Mesenchymal stem cell (in vitro differentiated cells and primary cell): ENCODE measurements around the gene TMEM117.

ENCODE experiments used
- DNase-seq: peaks from one replicate; pipeline ENCODE4 v3.0.0-alpha.2; 2013
- H2AFZ ChIP-seq: one replicate; pipeline ENCODE4 v1.6.1; 2013; ENCODE audit warnings: low read depth, mild to moderate bottlenecking, control low read depth, inconsistent platforms, low read length, moderate library complexity
- H2AK5ac ChIP-seq: 2 replicates; pipeline ENCODE4 v1.6.1; 2013; ENCODE audit warnings: low read length, moderate library complexity, mild to moderate bottlenecking, inconsistent platforms; ENCODE audit not compliant: severe bottlenecking
- H2BK120ac ChIP-seq: one replicate; pipeline ENCODE4 v1.6.1; 2013; ENCODE audit warnings: low read depth, mild to moderate bottlenecking, inconsistent platforms, low read length, moderate library complexity
- H2BK12ac ChIP-seq, 2 experiments: one replicate each; pipeline ENCODE4 v1.6.1; 2013; ENCODE audit warnings: inconsistent platforms in 2 of 2, low read length in 2 of 2, mild to moderate bottlenecking in 2 of 2, moderate library complexity in 2 of 2, control low read depth in 1 of 2
- H2BK15ac ChIP-seq: one replicate; pipeline ENCODE4 v1.6.1; 2013; ENCODE audit warnings: mild to moderate bottlenecking, low read depth, inconsistent platforms; ENCODE audit not compliant: poor library complexity, severe bottlenecking
- H2BK5ac ChIP-seq: 2 replicates; pipeline ENCODE4 v1.6.1; 2013; ENCODE audit warnings: low read depth, mild to moderate bottlenecking, low read length, control low read depth, inconsistent platforms; ENCODE audit not compliant: poor library complexity, severe bottlenecking
- H3K14ac ChIP-seq, 2 experiments: one replicate each; pipeline ENCODE4 v1.6.1; 2013; ENCODE audit warnings: inconsistent platforms in 2 of 2, low read length in 2 of 2, control low read depth in 1 of 2, mild to moderate bottlenecking in 1 of 2, moderate library complexity in 1 of 2
- H3K18ac ChIP-seq, 2 experiments: one replicate each; pipeline ENCODE4 v1.6.1; 2013; ENCODE audit warnings: inconsistent platforms in 2 of 2, low read length in 2 of 2, control low read depth in 1 of 2, low read depth in 1 of 2, mild to moderate bottlenecking in 1 of 2
- H3K23ac ChIP-seq, 2 experiments: one replicate each; pipeline ENCODE4 v1.6.1; 2013; ENCODE audit warnings: inconsistent platforms in 2 of 2, low read length in 2 of 2, mild to moderate bottlenecking in 2 of 2, moderate library complexity in 2 of 2, control low read depth in 1 of 2
- H3K27ac ChIP-seq: 2 replicates; pipeline ENCODE4 v1.5.1; 2013; ENCODE audit warnings: mild to moderate bottlenecking, moderate library complexity, low read length, control low read depth, inconsistent platforms; ENCODE audit not compliant: poor library complexity, severe bottlenecking
- H3K27me3 ChIP-seq, 2 experiments: 2 replicates each; pipeline versions ENCODE4 v1.6.1 to v1.7.0; 2013; ENCODE audit warnings: low read length in 2 of 2, mild to moderate bottlenecking in 2 of 2, moderate library complexity in 2 of 2, control low read depth in 1 of 2, inconsistent platforms in 1 of 2; ENCODE audit not compliant: control insufficient read depth in 1 of 2, insufficient read depth in 1 of 2
- H3K36me3 ChIP-seq, 2 experiments: 2 replicates each; pipeline versions ENCODE4 v1.6.1 to v1.7.0; 2013; ENCODE audit warnings: low read length in 2 of 2, control low read depth in 1 of 2, inconsistent platforms in 1 of 2, low read depth in 1 of 2, mild to moderate bottlenecking in 1 of 2; ENCODE audit not compliant: insufficient read depth in 2 of 2, control insufficient read depth in 1 of 2
- H3K4ac ChIP-seq, 2 experiments: one replicate each; pipeline ENCODE4 v1.6.1; 2013; ENCODE audit warnings: inconsistent platforms in 2 of 2, low read length in 2 of 2, mild to moderate bottlenecking in 2 of 2, moderate library complexity in 2 of 2, control low read depth in 1 of 2, low read depth in 1 of 2
- H3K4me1 ChIP-seq: 2 replicates; pipeline ENCODE4 v1.6.1; 2013; ENCODE audit warnings: low read depth, low read length, control low read depth; ENCODE audit not compliant: control insufficient read depth, insufficient read depth
- H3K4me2 ChIP-seq: 2 replicates; pipeline ENCODE4 v1.6.1; 2013; ENCODE audit warnings: low read length, mild to moderate bottlenecking, inconsistent platforms; ENCODE audit not compliant: poor library complexity, severe bottlenecking
- H3K4me3 ChIP-seq, 2 experiments: 2 replicates each; pipeline versions ENCODE4 v1.5.1 to v1.7.0; 2013; ENCODE audit warnings: low read length in 2 of 2, mild to moderate bottlenecking in 2 of 2, control low read depth in 1 of 2, low read depth in 1 of 2; ENCODE audit not compliant: insufficient read depth in 1 of 2
- H3K79me1 ChIP-seq: replicated peaks from 2 replicates; pipeline ENCODE4 v1.6.1; 2013; ENCODE audit warnings: mild to moderate bottlenecking, control low read depth, low read length, inconsistent platforms; ENCODE audit not compliant: poor library complexity, severe bottlenecking
- H3K9ac ChIP-seq: 2 replicates; pipeline ENCODE4 v1.7.0; 2013; ENCODE audit warnings: mild to moderate bottlenecking, low read length, moderate library complexity
- H3K9me3 ChIP-seq: 2 replicates; pipeline ENCODE4 v1.7.0; 2013; ENCODE audit warnings: mild to moderate bottlenecking, low read length; ENCODE audit not compliant: control insufficient read depth
- H4K8ac ChIP-seq: one replicate; pipeline ENCODE4 v1.6.1; 2013; ENCODE audit warnings: inconsistent platforms, mild to moderate bottlenecking, low read length, moderate library complexity
- H4K91ac ChIP-seq: one replicate; pipeline ENCODE4 v1.6.1; 2013; ENCODE audit warnings: mild to moderate bottlenecking, low read length, inconsistent platforms
- WGBS: methylation state at CpG from one replicate; pipeline ENCODE4 v1.1.7; 2013; ENCODE audit warnings: mixed read lengths; 5-methylcytosine and 5-hydroxymethylcytosine counted together

Gene TMEM117

GRCh38 chr12:43887397-43887796, 51.5 kb downstream of the TMEM117 start:
- H2BK5ac ChIP-seq: no peak overlapping the region
- H4K91ac ChIP-seq: no peak overlapping the region
- H3K4ac ChIP-seq: no peak overlapping the region
- no peaks in the 10 kb centered on the region for H3K9me3 ChIP-seq
- H3K36me3 ChIP-seq: no peaks in the 10 kb centered on the region
- no peak overlapping the region for H2BK15ac ChIP-seq
- no peak overlapping the region for H4K8ac ChIP-seq
- no peak overlapping the region for H2BK12ac ChIP-seq
- H2BK120ac ChIP-seq: no peak overlapping the region
- peaks cover 7% of the 10 kb centered on the region for H3K79me1 ChIP-seq
- H2AFZ ChIP-seq: no peak overlapping the region
- H3K18ac ChIP-seq: no peak overlapping the region
- H3K27ac ChIP-seq: no peak overlapping the region
- WGBS: 97% methylated on average over 2 of the region's 2 CpGs
- no peaks in the 10 kb centered on the region for H3K4me1 ChIP-seq
- no peak overlapping the region for H3K4me3 ChIP-seq
- H3K14ac ChIP-seq: no peak overlapping the region
- no peak overlapping the region for H2AK5ac ChIP-seq
- H3K27me3 ChIP-seq: no peaks in the 10 kb centered on the region
- H3K4me2 ChIP-seq: no peak overlapping the region
- no peak overlapping the region for H3K9ac ChIP-seq
- no peak for DNase-seq
- no peak overlapping the region for H3K23ac ChIP-seq

GRCh38 chr12:43891856-43892574, 56.1 kb downstream of the TMEM117 start:
- Histone ChIP-seq H3K23ac (no peak overlapping the region), H3K4me1 (no peaks in the 10 kb centered on the region), H2BK12ac (no peak overlapping the region), H3K27me3 (no peaks in the 10 kb centered on the region), H3K27ac (no peak overlapping the region), H3K79me1 (peaks cover 3% of the 10 kb centered on the region), H2BK15ac (no peak overlapping the region), H2BK5ac (no peak overlapping the region), H3K4me2 (no peak overlapping the region), H4K8ac (no peak overlapping the region), H3K36me3 (no peaks in the 10 kb centered on the region), H3K9ac (no peak overlapping the region), H2BK120ac (no peak overlapping the region), H4K91ac (no peak overlapping the region), H2AK5ac (no peak overlapping the region), H3K14ac (no peak overlapping the region), H3K4me3 (no peak overlapping the region), H3K9me3 (no peaks in the 10 kb centered on the region), H2AFZ (no peak overlapping the region), H3K18ac (no peak overlapping the region), H3K4ac (no peak overlapping the region)
- WGBS: 88% methylated on average over 3 of the region's 3 CpGs
- no peak for DNase-seq

GRCh38 chr12:43893670-43894069, 57.8 kb downstream of the TMEM117 start:
- H2BK5ac ChIP-seq: no peak overlapping the region
- H3K9me3 ChIP-seq: no peaks in the 10 kb centered on the region
- H2BK120ac ChIP-seq: no peak overlapping the region
- H3K4me2 ChIP-seq: no peak overlapping the region
- H3K4me3 ChIP-seq: no peak overlapping the region
- no peak for DNase-seq
- H3K27me3 ChIP-seq: no peaks in the 10 kb centered on the region
- peaks cover 1% of the 10 kb centered on the region for H3K79me1 ChIP-seq
- H3K14ac ChIP-seq: no peak overlapping the region
- no peak overlapping the region for H4K8ac ChIP-seq
- no peak overlapping the region for H3K4ac ChIP-seq
- H4K91ac ChIP-seq: no peak overlapping the region
- no peak overlapping the region for H2BK12ac ChIP-seq
- no peak overlapping the region for H2AFZ ChIP-seq
- no peak overlapping the region for H2BK15ac ChIP-seq
- no peak overlapping the region for H3K18ac ChIP-seq
- H2AK5ac ChIP-seq: no peak overlapping the region
- H3K27ac ChIP-seq: no peak overlapping the region
- no peaks in the 10 kb centered on the region for H3K36me3 ChIP-seq
- H3K23ac ChIP-seq: no peak overlapping the region
- H3K4me1 ChIP-seq: no peaks in the 10 kb centered on the region
- H3K9ac ChIP-seq: no peak overlapping the region
- 97% methylated on average over 2 of the region's 2 CpGs for WGBS

DNA sequence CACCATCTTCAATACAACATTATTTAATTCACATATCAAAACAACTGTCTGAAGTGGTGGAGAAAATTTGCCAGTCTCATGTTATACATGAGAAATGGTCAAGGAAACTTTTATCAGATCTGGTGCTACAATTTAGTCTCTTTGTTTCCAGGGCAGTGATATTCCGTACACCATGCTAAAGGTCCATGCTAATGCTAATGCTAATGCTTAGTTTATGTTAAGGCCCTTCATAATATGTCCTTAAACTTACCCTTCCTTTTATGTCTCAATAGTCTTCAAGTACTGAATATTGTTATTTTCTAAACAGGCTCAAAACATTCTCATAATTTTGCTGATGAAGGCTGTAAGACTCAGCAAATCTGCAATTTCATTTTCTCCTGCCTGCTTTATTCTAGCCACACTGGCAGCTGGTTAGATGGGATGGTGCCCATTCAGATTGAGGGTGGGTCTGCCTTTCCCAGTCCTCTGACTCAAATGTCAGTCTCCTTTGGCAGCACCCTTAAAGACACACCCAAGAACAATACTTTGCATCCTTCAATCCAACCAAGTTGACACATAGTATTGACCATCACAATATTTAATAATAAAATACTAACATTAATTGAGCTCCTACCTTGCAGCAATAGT, 59.8 kb downstream of the TMEM117 start:
- Histone ChIP-seq H2BK12ac (no peak overlapping the region), H2BK120ac (no peak overlapping the region), H3K36me3 (no peaks in the 10 kb centered on the region), H3K4ac (no peak overlapping the region), H3K18ac (no peak overlapping the region), H2AK5ac (no peak overlapping the region), H3K27ac (no peak overlapping the region), H2AFZ (no peak overlapping the region), H3K79me1 (peaks cover 1% of the 10 kb centered on the region), H2BK15ac (no peak overlapping the region), H3K23ac (no peak overlapping the region), H4K91ac (no peak overlapping the region), H3K4me3 (no peak overlapping the region), H3K9ac (no peak overlapping the region), H3K9me3 (no peaks in the 10 kb centered on the region), H4K8ac (no peak overlapping the region), H3K14ac (no peak overlapping the region), H3K4me2 (no peak overlapping the region), H3K4me1 (no peaks in the 10 kb centered on the region), H2BK5ac (no peak overlapping the region), H3K27me3 (no peaks in the 10 kb centered on the region)
- no CpG with 5 or more reads among the region's 1 CpG for WGBS
- DNase-seq: no peak
